Measurements from ENCODE around the gene FBP1.

Gene FBP1

DNA sequence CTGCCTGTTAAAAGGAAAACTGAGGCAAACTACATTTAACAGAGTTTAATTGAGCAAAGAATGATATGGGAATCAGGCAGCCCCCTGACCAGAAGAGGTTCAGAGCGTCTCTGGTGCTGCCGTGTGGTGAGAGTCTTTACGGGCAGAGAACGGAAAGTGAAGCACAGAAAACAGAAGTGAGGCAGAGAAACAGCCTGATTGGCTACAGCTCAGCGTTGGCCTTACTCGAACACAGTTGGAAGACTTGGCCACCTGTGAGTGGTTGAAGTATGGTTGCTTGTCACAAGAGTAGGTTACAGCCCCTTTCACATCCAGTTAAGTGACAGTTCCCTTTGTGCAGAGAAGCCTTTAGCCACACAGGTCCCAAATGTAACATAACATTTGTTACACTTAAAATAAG, 16.9 kb upstream of the FBP1 start:
- no peak for DNase-seq (ENCODE audit: low read depth in 4 of 4, low spot score in 1 of 4)

DNA sequence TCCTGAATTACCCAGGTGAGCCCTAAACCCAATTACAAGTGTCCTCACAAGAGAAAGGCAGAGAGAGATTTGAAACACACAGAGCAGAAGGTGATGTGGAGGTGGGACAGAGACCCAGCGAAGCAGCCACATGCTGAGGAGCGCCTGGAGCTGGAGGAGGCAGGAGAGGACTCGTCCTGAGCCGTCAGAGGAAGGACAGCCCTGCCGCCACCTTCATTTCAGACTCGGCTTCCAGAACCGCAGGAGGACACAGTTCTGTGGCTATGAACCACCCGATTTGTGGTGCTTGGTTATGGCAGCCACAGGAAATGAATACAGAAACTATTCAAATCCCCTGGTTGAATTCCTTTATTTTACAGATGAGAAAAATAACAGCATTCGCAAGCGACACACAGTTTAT, 16.4 kb upstream of the FBP1 start:
- no peak for DNase-seq (ENCODE audit: low read depth in 4 of 4, low spot score in 1 of 4)

DNA sequence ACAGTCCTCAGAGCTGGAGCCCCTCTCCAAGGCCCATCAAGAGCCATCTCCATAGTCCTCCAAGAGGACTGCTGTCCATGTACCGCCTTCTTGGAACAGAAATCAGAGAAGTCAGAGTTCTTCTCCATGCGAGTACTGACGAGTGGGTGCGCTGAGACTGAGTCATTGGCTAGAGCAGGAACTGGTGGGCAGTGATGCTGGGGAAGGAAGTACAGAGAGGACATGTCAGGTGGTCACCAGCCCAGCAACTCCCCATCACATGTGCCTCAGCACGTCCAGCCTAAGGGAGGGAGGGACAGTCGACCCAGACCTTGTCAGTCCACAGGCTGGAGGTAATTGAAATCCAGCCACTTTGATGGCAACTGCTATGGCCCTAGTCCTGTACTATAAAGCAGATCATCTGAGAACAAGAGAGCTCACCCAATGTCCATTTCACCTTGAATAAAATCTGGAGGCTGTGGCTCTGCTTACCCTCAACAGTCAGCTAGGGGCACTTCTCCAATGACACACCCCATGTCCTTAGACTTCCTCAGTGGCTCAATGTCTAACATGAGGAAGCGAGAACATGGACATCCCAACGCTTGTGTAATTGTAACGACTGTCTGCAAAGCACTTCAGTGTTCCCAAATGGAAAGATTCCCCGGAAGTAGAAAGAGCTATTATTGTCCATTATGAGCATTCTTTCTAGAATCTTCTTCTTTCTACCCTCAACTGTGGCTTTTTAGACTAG, 15.0 kb upstream of the FBP1 start:
- no peak for DNase-seq (ENCODE audit: low read depth in 4 of 4, low spot score in 1 of 4)

DNA sequence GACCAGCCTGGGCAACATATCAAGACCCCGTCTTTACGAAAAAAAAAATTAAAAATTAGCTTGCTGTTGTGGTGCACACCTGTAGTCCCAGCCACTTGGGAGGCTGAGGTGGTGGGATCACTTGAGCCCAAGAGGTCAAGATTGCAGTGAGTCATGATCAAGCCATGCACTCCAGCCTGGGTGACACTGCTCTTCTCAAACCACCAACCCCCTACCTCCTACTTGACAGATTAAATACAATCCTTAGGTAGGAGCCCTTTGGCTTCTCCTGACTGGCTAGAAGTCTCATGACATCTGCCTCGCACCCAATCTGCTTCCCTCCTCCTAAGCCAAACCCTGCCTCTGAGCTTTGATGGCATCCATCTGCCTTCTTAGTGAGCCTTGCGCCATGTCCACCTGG, 11.6 kb upstream of the FBP1 start:
- DNase-seq (ENCODE audit: low read depth in 4 of 4, low spot score in 1 of 4), result no peak

DNA sequence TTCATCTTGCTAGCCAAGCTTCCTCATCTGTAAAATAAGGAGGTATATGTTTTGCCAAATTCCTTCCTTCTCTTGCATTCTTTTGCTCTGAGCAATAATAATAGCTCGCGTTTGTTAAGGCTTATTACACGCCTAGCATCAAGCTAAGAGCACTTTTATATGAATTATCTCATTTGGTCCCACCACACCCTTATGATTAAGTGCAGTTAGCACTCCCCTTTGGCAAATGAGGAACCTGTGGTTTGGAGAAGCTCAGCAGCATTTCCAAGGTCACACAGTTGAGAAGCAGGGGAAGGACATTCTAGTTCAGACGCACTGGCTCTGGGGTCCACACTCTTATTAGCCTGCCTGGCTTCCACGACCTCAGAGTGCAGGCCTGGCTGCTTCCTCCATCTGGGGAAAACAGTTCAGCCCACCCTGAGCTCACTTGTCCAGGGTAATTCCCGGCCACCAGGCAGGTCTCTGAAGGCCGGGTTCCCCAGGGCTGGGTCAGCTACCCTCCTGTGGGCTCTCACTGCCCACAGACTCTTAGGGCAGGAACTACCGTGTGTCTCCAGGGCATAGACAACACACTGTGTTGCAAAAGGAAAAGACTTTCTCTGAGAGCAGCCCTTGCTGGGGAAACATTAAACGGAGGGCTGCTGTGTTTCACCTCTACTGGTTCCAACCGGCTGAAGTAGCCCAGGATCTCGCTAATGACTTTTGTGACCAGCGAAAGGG, 9.9 kb upstream of the FBP1 start:
- DNase-seq (ENCODE audit: low read depth in 4 of 4, low spot score in 1 of 4), result no peak

DNA sequence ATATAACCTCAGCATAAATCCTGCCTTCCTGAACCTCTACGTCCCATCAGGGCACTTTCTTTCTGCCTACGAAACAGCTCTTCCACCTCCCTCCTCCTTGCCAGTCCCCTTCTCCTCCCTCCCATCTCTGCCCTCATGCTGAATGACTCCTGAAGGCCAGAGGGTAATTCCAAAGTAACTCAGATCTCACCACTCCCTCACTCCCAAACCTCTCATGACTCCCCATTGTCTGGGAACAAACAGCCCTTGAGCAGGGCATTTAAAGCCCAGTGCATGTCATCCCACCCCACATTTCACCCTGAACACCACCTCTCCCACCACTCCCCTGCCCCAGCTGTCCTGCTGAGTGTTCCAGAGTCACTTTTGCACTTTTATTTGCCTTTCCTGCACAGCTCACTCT, 8.9 kb upstream of the FBP1 start:
- no peak for DNase-seq (ENCODE audit: low read depth in 4 of 4, low spot score in 1 of 4)

DNA sequence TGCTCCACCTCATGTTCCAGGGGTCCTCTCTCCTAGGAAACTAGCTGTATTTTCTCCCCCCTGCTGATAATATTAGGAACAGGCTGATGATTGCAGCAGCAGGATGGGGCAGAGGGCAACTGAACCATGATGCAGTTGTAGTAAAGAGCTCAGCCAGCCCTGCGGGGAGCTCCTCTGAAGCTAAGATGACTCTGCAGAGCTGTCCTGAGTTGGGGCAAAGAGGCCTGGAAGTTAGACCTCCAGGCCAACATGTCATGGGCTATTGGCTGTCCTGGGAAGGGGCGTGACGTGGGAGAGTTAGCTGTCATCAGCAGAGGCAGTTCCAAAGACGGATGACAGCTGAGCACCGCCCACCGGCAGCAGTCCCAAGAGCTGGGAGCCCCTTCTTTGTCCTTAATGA, 6.6 kb upstream of the FBP1 start:
- no peak for DNase-seq (ENCODE audit: low read depth in 4 of 4, low spot score in 1 of 4)

DNA sequence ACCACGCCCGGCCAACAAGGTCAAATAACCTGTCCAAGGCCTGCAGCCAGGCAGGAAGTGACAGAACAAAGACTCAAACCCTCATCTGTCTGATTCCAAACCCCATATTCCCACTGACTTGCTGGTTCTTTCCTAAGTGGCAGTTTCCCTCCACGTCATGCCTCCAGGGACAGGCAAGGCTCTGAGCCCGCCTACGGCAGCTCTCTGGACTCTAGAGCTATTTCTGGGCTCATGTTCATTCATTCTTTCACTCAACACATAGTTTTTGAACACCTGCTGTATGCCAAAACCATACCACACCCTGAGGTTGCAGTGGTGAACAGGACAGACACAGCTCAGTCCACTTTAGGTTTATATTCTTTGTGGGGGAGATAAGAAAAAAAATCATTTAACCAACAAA, 5.2 kb upstream of the FBP1 start:
- DNase-seq (ENCODE audit: low read depth in 4 of 4, low spot score in 1 of 4), result no peak

DNA sequence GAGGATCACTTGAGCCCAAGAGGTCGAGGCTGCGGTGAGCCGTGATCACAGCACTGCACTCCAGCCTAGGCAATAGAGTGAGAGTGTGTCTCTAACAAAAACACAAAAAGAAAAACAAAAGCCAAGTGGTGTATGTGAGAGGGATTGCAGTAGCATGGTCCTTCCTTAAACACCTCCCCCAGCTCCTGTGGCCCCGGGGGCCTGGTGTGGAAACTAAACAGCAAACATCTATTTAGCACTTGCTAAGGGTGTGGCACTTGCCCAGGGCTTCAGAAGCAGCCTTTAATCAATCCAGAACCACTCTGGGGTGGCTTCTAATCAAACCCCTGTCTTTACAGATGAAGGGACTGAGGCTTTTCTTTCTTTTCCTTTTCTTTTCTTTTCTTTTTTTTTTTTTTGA, 4.4 kb upstream of the FBP1 start:
- no peak for DNase-seq (ENCODE audit: low read depth in 4 of 4, low spot score in 1 of 4)

DNA sequence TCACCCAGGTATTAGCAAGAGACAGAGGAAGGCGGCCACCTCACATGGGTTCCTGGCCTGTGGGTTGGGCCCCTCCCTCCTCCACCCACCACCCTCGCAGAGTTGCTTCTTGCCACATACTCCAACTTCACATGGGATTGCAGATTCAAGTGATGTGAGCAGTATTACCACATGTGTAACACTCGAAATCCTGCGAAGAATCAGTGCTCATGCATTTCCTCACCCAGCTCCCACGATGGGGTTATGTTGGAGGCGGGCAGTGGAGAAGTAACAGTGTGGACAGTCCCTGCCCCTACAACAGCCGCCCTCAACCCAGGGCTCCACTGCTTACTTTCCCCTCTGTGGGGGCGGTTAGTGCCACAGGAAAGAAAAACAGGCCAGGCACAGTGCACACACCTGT, 3.9 kb upstream of the FBP1 start:
- no peak for DNase-seq (ENCODE audit: low read depth in 4 of 4, low spot score in 1 of 4)

DNA sequence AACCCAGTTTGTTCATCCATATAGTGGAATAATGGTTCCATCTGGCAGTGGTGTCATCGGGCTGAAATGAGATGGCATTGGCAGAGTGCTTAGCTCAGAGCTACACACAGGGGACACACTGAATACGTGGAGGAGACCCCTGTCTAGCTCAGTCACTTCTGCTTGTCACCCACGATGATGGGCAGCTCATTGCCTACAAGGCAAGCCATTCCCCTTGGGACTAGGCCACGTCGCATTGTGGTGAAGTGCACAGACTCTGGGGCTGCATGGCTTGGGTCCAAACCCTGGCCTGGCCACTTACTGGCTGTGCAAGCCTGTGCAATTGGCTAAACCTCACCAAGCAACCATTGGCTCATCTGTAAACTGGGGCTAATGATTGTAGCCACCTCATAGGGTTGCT, 3.2 kb upstream of the FBP1 start:
- DNase-seq (ENCODE audit: low read depth in 4 of 4, low spot score in 1 of 4), result no peak

DNA sequence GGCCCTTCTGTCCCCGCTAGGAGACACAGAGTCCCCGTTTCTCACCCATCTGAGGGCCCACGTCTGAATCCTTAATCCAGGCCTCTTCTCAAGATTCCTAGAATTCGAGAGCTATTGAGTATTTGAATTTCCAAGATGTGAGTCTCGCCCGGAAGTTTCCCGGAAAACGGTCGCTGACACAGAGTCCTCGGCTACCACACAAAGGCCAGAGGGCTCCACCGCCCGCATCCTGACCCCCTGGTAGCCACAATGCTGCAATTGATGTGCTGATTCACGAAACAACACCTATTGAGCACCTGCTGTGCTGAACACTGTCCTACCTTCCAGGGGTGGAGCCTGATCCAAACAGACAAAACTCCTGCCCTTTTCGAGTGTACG, 670 bp upstream of the FBP1 start:
- DNase-seq (ENCODE audit: low read depth in 4 of 4, low spot score in 1 of 4), result no peak

DNA sequence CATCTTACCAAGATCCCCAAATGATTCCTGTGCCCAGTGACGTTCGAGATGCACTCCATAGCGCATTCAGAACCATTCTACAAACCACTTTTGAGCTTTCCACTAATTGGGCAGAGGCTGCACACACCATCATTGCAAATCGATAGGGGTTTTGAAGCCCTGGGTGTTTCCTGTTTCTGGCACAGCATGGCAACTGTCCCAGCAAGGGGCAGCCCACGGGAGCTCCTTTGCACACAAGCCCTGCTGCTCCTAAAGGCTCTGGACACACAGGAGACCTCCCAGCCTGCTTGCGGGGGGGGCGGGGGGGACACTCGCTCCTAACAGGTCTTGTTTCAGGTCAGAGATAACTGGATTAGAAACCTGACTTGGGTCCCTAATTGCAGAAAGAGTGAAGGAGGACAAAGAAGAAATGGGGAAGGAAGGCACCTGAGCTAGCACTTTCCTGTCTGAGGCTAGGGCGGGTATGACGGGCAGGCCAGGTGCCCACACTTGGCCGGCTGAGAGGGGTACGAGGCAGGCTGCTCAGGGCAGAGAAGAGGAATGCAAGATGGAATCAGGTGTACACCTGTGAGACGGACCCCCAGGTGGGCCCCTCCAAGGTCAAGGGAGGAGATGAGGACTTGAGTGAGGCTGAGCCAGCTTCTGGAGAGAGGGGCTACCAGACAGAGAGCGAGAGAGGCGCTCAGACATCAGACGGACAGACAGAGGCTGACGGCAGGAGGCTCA, 820 bp downstream of the FBP1 start:
- DNase-seq (ENCODE audit: low read depth in 4 of 4, low spot score in 1 of 4), result no peak

DNA sequence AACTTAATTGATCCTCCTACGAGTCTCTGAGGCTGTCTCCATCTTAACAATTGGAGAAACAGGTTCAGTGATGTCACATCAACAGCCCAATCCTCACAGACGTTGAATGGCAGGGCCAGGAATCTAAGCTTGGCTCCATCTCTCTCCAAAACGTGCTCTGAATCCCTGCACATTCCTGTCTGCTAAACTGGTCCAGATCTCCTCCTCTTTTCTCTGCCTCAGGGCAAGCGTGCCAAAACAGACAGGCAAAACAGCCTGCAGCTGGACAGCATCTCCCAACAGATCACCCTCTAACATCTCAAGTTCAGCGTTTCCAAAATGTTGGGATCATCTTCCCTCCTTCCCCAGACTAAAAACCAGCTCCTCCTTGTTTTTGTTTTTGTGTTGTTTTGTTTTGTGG, 6.6 kb downstream of the FBP1 start:
- DNase-seq (ENCODE audit: low read depth in 4 of 4, low spot score in 1 of 4), result no peak

DNA sequence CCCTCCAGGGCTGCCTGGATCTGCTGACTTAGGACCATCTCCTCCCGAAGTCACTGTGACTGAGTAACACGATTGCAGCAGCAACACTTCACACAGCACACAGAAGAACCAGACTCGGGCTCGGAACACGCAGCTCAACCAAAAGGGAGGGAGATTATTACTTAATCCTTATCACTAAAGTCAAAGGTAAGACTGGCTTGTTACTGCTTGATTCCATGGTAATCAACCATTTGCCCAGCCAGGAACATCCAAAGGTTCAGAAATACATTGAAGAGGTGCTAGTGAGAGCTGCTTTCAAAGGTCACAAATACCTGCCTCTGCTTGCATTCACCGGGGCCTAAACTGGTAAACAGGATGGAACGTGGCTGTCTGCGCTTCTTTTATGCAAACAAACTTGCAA, 7.7 kb downstream of the FBP1 start:
- DNase-seq (ENCODE audit: low read depth in 4 of 4, low spot score in 1 of 4), result no peak

DNA sequence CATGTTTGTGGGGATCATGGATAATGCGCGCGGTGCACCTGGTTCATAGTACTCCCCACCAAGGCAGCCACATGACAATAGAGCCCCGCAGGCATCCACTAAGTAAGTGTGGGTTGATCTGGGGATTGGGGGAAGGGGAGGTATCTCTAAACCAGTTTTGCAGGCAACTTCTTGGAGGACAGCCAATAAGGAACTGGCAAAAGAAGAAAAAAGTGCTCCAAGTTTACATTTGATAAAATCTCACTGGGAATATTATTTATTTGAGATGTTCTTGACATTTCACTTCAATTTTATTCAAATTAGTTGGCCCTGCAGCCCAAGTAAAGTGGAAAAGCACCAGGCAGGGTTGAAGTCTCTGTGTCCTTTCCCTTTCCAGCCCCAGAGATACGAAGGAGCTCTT, 8.5 kb downstream of the FBP1 start:
- DNase-seq (ENCODE audit: low read depth in 4 of 4, low spot score in 1 of 4), result no peak

DNA sequence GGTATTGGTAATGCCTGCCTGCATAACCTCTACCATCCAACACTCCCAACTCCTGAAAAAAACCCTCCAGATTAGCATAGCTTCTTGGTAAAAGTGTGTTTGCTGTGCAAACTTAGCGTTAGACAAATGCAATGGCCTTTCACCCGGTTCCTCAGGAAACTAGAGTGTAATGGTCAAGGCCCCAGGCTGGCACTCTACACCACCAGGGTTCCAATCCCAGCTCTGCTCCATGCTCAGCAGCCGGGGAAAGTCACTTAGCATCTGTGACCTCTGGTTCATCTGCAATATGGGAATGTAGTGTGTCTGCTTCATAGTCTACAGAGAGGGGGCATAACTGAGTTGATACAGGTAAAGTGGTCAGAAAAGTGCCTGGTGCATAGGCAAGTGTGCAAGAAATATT, 9.0 kb downstream of the FBP1 start:
- no peak for DNase-seq (ENCODE audit: low read depth in 4 of 4, low spot score in 1 of 4)

DNA sequence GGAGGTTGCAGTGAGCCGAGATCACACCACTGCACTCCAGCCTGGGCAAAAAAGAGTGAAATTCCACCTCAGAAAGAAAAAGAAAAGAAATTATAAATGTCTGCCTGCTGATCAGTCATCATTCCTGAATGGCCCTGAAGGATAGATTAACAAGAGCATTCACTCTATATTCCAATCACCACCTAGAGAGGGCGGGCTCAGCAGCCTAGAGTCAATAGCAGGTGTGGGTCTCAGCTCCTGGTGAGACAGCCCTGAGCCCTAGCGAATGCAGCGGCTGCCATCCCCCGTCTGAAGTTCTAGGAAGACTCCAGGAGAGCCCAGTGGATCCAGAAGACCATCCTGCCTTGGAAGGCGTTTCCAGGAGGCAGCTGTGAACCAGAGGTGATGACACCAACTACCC, 12.0 kb downstream of the FBP1 start:
- no peak for DNase-seq (ENCODE audit: low read depth in 4 of 4, low spot score in 1 of 4)

DNA sequence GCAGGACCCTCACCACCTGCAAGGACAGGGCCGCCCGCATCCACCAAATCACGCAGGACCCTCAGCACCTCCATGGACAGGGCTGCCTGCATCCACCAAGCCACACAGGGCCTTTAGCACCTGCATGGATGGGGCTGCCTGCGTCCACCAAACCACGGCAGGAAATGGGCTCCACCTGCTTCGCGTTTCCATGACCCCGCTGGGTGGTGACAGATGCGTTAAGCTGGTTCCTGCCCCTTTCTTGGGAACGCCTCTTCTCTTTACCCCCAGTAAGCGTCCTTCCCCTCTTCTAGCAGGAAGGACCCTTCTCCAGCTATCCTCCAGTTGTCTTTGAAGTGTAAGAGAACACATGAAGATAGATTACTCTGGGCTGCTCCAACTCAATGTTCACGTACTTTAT, 13.5 kb downstream of the FBP1 start:
- no peak for DNase-seq (ENCODE audit: low read depth in 4 of 4, low spot score in 1 of 4)

DNA sequence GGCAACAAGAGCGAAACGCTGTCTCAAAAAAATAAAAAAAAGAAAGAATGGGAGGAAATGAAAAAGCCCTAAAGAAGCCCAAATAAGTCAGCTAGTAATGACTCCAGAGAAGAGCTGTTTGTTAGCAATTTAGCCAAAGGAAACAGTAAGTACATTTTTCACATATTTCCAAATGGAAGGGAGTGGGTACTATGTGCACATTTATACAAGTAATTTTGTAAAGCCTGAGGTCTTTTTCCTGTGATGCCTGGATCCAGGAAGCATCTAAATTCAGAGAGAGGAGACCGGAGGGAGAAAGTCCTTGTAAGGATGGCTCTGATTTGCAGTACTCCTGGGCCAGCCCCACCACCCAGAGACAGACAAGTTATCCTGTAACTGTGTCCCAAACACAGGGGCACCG, 14.7 kb downstream of the FBP1 start:
- DNase-seq (ENCODE audit: low read depth in 4 of 4, low spot score in 1 of 4), result no peak

DNA sequence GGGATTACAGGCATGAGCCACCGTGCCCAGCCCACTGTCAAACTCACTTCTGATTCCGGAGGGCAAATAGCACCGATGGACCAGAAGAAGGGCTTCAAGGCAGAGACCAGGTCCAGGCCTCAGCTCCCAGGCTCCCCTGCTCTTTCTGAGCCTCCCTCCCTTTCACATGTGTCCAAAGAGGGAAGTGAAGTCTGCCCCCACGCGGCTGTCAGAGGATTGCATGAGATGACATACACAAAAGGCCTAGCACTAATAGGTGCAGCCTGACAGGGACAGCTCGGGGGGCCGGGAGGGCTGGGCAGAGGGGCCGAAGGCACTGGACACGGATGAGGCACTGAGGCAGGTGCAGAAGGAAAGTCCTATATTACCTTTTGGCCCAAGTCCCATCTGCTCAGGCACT, 16.1 kb downstream of the FBP1 start:
- DNase-seq (ENCODE audit: low read depth in 4 of 4, low spot score in 1 of 4), result peak in 1 of 4 experiments; percentile 22

DNA sequence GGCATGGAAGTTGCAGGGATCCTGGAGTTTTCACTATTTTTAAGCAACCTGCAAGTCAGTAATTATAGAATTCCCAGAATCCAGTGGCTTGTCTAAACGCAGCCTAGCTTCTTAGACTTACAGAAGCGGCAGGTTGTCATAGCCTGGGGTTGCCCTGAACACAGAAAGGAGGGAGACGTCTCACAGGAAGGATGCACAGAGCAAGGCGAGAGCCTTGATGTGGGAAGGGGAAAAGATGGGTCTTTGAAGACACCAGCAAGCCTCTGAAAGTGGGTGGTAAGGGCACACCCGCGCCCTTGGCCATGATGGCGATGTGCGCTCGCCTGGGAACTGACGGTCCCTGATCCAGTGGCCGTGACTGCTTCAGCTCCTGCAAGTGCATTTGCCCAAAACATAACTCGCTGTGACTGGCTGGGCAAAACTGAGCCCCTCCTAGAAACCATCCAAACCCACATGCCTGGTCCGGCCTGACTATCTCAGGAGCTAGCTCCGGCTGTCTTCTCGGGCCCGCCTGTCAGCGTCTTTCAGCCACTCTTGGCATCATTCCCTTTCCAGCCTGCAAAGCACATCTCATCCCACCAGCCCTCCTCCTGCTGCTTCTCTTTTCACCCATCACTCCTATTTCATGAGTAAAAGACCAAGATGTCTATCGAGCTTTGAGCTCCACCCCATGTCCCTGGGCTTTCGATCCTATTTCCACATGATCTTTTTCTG, 17.1 kb downstream of the FBP1 start:
- DNase-seq (ENCODE audit: low read depth in 4 of 4, low spot score in 1 of 4), result no peak
